Nephron progenitor cell (in vitro differentiated cells): Measurements from ENCODE around the gene CEP128.

Experiments
- DNase-seq: peaks from one replicate; pipeline ENCODE4 v3.0.0; 2021
- H3K27ac Mint-ChIP-seq: 2 replicates; pipeline ENCODE4 v1.8.0; 2021; ENCODE audit warnings: mild to moderate bottlenecking, moderate library complexity, mixed read lengths
- H3K27me3 Mint-ChIP-seq: 2 replicates; pipeline ENCODE4 v1.8.0; 2021; ENCODE audit warnings: mild to moderate bottlenecking, low read depth, mixed read lengths; ENCODE audit not compliant: poor library complexity
- H3K36me3 Mint-ChIP-seq: 2 replicates; pipeline ENCODE4 v1.8.0; 2021; ENCODE audit warnings: low read depth, mixed read lengths
- H3K4me1 Mint-ChIP-seq: 2 replicates; pipeline ENCODE4 v1.8.0; 2021; ENCODE audit warnings: mixed read lengths
- H3K4me3 Mint-ChIP-seq: 2 replicates; pipeline ENCODE4 v1.8.0; 2021; ENCODE audit warnings: mild to moderate bottlenecking, moderate library complexity, mixed read lengths
- H3K9me3 Mint-ChIP-seq: 2 replicates; pipeline ENCODE4 v1.8.0; 2021; ENCODE audit warnings: mild to moderate bottlenecking, moderate library complexity, mixed read lengths
- CTCF ChIP-seq: fragments of 200-600 bp; sonication (generic); IDR thresholded peaks from 2 replicates; pipeline ENCODE4 v1.5.0; 2021; ENCODE audit warnings: antibody characterized with exemption

CEP128 gene

GRCh38 chr14:80475074-80475473, 466.5 kb downstream of the CEP128 start:
- Mint-ChIP-seq H3K9me3 (peaks cover 37% of the 10 kb centered on the region), H3K27me3 (peaks cover 3% of the 10 kb centered on the region), H3K36me3 (peaks cover 39% of the 10 kb centered on the region), H3K4me3 (no peak overlapping the region), H3K4me1 (peaks cover 4% of the 10 kb centered on the region), H3K27ac (no peak overlapping the region)
- no peak for TF ChIP-seq CTCF
- DNase-seq, result no peak

GRCh38 chr14:80468331-80469122, 473.0 kb downstream of the CEP128 start:
- no peak overlapping the region for H3K4me3 Mint-ChIP-seq
- no peak for DNase-seq
- peak overlapping the region; percentile 5 for H3K27ac Mint-ChIP-seq
- peaks cover 18% of the 10 kb centered on the region for H3K27me3 Mint-ChIP-seq
- H3K9me3 Mint-ChIP-seq, result peaks cover 48% of the 10 kb centered on the region
- H3K4me1 Mint-ChIP-seq, result peaks cover 32% of the 10 kb centered on the region
- TF ChIP-seq CTCF, result no peak
- peaks cover 39% of the 10 kb centered on the region for H3K36me3 Mint-ChIP-seq

GRCh38 chr14:80465546-80466220, 475.9 kb downstream of the CEP128 start:
- Mint-ChIP-seq H3K27ac (no peak overlapping the region), H3K4me3 (no peak overlapping the region), H3K9me3 (peaks cover 30% of the 10 kb centered on the region), H3K27me3 (peaks cover 18% of the 10 kb centered on the region), H3K36me3 (peaks cover 22% of the 10 kb centered on the region), H3K4me1 (peaks cover 32% of the 10 kb centered on the region)
- no peak for TF ChIP-seq CTCF
- no peak for DNase-seq

GRCh38 chr14:80464531-80465149, 476.9 kb downstream of the CEP128 start:
- Mint-ChIP-seq H3K4me3 (no peak overlapping the region), H3K4me1 (peaks cover 28% of the 10 kb centered on the region), H3K27me3 (peaks cover 18% of the 10 kb centered on the region), H3K9me3 (peaks cover 30% of the 10 kb centered on the region), H3K36me3 (peaks cover 22% of the 10 kb centered on the region), H3K27ac (no peak overlapping the region)
- no peak for TF ChIP-seq CTCF
- no peak for DNase-seq

- Mint-ChIP-seq H3K36me3 (peaks cover 6% of the 10 kb centered on the region), H3K9me3 (peaks cover 13% of the 10 kb centered on the region), H3K27ac (no peak overlapping the region), H3K27me3 (peaks cover 8% of the 10 kb centered on the region), H3K4me3 (no peak overlapping the region), H3K4me1 (no peaks in the 10 kb centered on the region)
- DNase-seq, result no peak
- no peak for TF ChIP-seq CTCF
Observed at GRCh38 chr14:80456209-80456608, 485.3 kb downstream of the CEP128 start.
